Omental fat pad (tissue), 4 donors: ENCODE measurements around the gene ICE1. TPM values are rescaled to one million over a fixed set of nuclear protein-coding genes. Genes with fewer than 3 reads are reported as not detected.

Source experiments
- ATAC-seq: fragments of 150-250 bp; one replicate; pipeline ENCODE4 v1.9.1; 2016; ENCODE audit warnings: mild to moderate bottlenecking, moderate library complexity; ENCODE audit not compliant: low FRiP score
- DNase-seq: peaks from one replicate; pipeline ENCODE4 v3.0.0-alpha.2; 2019; ENCODE audit warnings: low spot score
- total RNA-seq, 4 donors: library from RNA; depleted of rRNA; stranded (reverse); fragments of >200 nt; gene quantifications; one replicate each; pipeline ENCODE4 v1.1.0, GENCODE V29; 2016
- TF ChIP-seq, protein P1 (sequence below), 3 donors: fragments of 450-650 bp; IDR thresholded peaks; one replicate each; pipeline ENCODE4 v1.5.1; 2016 to 2017; ENCODE audit warnings: antibody characterized with exemption in 3 of 3, mild to moderate bottlenecking in 3 of 3, moderate library complexity in 2 of 3

Gene ICE1
- total RNA-seq, 4 donors from 2014 or later, result 23.3 to 55.2 (median 33.1) TPM

DNA sequence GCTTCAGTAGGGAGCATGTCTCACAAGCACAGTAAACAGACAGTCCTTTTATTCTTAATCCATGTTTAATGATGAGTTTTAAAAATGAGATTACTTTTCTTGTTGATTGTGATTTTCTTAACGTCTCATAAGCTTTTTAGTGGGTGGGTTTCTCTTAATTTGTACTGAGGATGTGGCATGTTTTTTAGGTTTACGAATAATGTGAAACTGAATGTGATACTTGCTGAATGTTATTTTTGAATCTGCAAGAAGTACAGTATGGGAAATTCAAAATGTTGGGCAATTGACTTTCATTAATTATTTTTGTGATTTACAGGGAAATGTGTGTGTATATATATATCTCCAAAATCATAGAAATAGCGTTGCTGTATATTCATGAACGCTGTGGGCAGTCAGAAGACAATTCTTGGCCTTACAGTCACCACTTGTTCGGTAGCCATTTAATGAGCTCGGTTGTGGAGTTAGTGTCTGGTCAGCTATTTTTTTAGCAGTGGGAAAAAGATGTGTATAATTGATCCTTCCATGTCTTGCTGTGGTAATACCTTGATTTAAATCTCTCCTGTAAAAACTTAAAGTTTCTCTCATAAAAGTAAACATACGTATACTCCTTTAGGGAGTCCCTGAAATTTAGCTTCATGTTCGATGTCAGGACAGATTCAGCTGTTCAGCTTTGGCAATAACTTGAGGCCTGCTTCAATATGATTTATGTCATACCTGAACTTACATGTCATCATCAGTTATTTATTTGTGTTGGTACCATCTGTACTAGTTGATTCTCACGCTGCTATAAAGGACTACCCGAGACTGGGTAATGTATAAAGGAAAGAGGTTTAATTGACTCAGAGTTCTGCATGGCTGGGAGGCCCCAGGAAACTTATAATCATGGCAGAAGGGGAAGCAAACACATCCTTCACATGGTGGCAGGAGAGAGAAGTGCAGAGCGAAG is 15.0 kb downstream of the ICE1 start:
- ATAC-seq (no peak), DNase-seq (no peak)
- TF ChIP-seq, protein P1, sequence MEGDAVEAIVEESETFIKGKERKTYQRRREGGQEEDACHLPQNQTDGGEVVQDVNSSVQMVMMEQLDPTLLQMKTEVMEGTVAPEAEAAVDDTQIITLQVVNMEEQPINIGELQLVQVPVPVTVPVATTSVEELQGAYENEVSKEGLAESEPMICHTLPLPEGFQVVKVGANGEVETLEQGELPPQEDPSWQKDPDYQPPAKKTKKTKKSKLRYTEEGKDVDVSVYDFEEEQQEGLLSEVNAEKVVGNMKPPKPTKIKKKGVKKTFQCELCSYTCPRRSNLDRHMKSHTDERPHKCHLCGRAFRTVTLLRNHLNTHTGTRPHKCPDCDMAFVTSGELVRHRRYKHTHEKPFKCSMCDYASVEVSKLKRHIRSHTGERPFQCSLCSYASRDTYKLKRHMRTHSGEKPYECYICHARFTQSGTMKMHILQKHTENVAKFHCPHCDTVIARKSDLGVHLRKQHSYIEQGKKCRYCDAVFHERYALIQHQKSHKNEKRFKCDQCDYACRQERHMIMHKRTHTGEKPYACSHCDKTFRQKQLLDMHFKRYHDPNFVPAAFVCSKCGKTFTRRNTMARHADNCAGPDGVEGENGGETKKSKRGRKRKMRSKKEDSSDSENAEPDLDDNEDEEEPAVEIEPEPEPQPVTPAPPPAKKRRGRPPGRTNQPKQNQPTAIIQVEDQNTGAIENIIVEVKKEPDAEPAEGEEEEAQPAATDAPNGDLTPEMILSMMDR (IDR thresholded peaks at IDR 0.05), result no peak

DNA sequence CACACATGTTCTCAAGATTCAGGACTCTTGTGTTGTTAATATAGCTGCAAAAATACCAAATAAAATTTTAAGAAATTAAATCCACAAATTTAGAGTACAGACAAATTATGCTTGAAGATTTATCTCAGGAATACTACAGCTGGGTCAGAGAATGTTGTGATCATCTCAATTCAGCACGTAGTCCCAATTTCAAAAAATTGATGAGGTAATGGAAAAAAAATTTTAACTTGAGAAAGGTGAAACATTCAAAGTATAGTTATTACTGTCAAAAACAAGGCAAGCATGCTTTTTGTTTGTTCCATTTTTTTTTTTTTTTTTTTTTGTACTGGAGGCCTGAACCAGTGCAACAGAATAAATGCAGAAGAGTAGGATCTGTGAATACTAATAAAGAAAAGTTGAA is 29.4 kb downstream of the ICE1 start:
- DNase-seq, result no peak
- TF ChIP-seq, protein P1 (IDR thresholded peaks at IDR 0.05), result no peak
- no peak for ATAC-seq

DNA sequence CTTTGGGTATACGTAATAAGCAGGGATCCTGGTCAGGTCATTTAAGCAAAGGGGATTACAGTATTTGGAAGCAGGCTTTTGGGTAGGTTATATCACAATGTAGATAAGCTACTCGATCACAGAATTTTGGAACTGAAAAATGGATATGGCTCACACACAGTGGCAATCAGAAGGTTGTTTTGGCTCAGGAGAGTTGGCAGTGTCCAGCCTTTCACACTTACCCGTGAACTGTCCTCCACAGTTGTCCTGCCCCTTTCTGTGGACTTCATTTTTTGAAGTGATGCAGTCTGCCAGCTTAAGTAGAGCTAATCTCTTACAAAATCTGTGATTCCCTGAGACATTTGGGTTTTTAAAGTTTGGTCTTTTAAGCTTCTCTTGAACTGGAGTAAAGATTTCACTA is 30.7 kb downstream of the ICE1 start:
- DNase-seq (no peak), ATAC-seq (no peak)
- TF ChIP-seq, protein P1 (IDR thresholded peaks at IDR 0.05), result no peak

DNA sequence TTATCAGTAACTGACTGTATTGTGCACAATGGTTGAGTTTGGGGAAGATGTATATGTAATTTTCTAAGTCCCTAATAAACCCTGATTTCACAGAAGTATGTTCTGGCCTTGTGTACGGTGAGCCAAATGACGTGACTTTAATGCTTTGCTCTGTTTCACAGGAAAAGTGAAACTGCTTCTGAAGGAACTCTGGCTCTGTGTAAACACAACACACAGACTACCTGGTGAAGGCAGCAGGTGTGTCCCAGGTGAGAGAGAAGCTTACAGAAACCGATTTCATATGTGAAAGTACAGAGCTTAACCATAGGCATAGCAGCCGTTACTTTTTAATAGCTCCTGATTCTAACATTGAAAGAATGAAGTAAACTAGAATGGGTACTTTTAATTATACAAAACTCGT is 31.9 kb downstream of the ICE1 start:
- ATAC-seq (no peak), DNase-seq (no peak)
- TF ChIP-seq, protein P1 (IDR thresholded peaks at IDR 0.05), result no peak

DNA sequence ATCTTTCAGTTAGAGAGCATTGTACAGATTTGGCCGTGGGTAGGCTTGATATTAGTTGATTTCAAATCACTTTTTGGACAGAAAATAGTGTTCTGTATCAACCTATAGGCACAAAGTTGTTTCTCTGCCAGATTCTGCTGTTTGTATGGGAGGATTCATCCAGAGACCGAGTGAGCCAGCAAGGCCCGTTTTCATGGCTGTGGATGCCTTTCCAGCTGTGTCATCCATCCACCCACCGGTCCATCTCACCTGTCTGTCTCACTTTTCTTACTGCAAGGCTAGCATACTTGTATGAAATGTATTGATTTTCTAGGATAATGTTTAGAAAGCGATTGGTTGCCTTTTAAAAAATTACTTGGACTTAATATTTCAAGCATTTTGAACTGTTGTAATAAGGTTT is 34.4 kb downstream of the ICE1 start:
- ATAC-seq (no peak), DNase-seq (no peak)
- TF ChIP-seq, protein P1 (IDR thresholded peaks at IDR 0.05), result no peak

DNA sequence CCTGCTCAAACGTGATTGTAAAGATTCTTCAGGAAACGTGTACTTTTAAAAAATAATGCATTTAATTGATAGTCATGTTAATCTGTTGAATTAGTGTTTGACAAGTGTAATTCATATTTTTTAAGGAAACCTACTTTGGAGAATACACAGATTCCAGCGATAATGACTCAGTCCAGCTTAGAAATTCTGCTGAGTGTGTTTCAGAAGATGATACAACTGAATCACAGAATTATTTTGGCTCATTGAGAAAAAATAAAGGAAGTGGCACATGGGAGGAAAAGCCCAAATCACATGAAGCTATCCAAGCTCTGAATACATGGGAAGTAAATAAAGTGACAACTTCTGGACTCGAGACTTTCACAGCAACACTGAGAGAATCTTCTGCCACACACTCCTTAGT is 37.8 kb downstream of the ICE1 start:
- TF ChIP-seq, protein P1 (IDR thresholded peaks at IDR 0.05), result no peak
- ATAC-seq (no peak), DNase-seq (no peak)

DNA sequence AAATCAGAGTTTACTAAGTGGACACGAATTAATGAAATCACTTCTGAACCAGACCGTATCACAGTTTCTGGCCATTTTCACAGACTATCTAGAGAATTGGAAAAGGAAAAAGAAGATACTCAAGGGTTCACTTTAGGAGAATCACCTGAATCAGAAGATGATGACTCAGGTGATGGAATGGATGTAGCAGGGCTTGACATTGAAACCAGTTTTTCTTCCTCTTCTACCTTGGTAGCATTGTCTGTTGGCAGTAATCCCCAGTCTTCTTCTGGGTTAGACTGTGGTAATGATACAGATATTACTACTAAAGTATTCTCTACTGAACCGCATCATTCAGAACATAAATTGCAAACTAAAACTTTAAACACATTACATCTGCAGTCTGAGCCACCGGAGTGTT is 38.5 kb downstream of the ICE1 start:
- ATAC-seq, result no peak
- DNase-seq, result no peak
- TF ChIP-seq, protein P1 (IDR thresholded peaks at IDR 0.05), result no peak
